Left lung (tissue), 10 donors: ENCODE results near the gene RITA1. TPM values are rescaled to one million over a fixed set of nuclear protein-coding genes. Genes with fewer than 3 reads are reported as not detected.

Experiments used
- ATAC-seq: fragments of 200-7000 bp; cut with Tn5 transposase; one replicate; pipeline ENCODE4 v1.9.1; 2020; ENCODE audit warnings: moderate library complexity
- DNase-seq, 4 donors: peaks; one replicate each; pipeline ENCODE4 v3.0.0-alpha.2; 2013 to 2020
- H3K27ac ChIP-seq, 2 donors: fragments of 200-600 bp; sonication (generic) in 1 of 2; one replicate each; pipeline versions ENCODE4 v1.5.0 to v1.8.0; 2020 to 2021
- H3K27me3 ChIP-seq, 2 donors: fragments of 200-600 bp; sonication (generic) in 1 of 2; one replicate each; pipeline versions ENCODE4 v1.5.0 to v1.8.0; 2020 to 2021
- H3K36me3 ChIP-seq, 2 donors: fragments of 200-600 bp; sonication (generic) in 1 of 2; one replicate each; pipeline versions ENCODE4 v1.5.0 to v1.8.0; 2020 to 2021
- H3K4me1 ChIP-seq, 2 donors: fragments of 200-600 bp; one replicate each; pipeline ENCODE4 v1.8.0; 2021
- H3K4me3 ChIP-seq, 2 donors: fragments of 200-600 bp; sonication (generic) in 1 of 2; one replicate each; pipeline versions ENCODE4 v1.5.0 to v1.8.0; 2020 to 2021; ENCODE audit warnings: mild to moderate bottlenecking in 1 of 2
- H3K9me3 ChIP-seq, 2 donors: fragments of 200-600 bp; sonication (generic) in 1 of 2; one replicate each; pipeline versions ENCODE4 v1.5.0 to v1.8.0; 2020 to 2021
- intact Hi-C, 2 donors: fragments of 100-400 bp; cut with DNase I; formaldehyde crosslinking; loops; one replicate each; pipeline versions ENCODE4 v1.11.2 to v1.14.2; 2022
- polyA plus RNA-seq, 6 donors: library from polyadenylated mRNA; unstranded; fragments of 120-200 nt; gene quantifications; one replicate each; pipeline ENCODE4 v1.2.1, GENCODE V29; 2013; ENCODE audit not compliant: insufficient read length in 6 of 6
- total RNA-seq, 2 donors: library from RNA; stranded (reverse); fragmentation: NEBNext Ultra II Directional; extraction: Animal tissue kit (Norgen Biotek cat#: 25700); gene quantifications; one replicate each; pipeline ENCODE4 v1.2.1, GENCODE V29; 2021
- TF ChIP-seq, protein P1 (sequence below), 2 donors: fragments of 200-600 bp; sonication (generic) in 1 of 2; IDR thresholded peaks; one replicate each; pipeline versions ENCODE4 v1.5.0 to v1.8.0; 2021; ENCODE audit warnings: antibody characterized with exemption in 2 of 2
- donor health status: DM: no; HTN: yes; CAD: no.
- donor health status: DM: no; HTN: no; CAD: no.

Gene RITA1
- total and polyA plus RNA-seq, 8 donors, result 9.1 to 17.3 (median 11.9) TPM

DNA sequence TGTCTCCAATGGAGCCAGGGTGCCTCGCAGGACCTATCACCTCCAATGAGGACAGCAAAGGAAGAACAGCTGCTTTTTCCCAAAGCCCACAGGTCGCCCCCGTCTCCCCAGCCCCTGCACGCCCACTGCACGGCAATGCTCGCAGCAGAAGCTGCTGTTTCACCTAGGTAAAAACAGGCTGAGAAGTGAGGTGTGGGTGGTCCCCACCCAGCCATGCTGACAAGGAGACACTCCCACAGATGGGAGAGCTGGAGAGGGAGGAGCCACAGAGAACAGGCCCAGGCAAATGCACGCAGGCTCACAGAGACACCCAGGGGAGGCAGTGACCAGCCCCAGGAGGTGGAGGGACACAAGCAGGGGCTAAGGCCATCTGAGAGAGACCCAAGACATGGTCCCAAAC lies 25.6 kb upstream of the RITA1 start:
- no peak overlapping the region for H3K27ac ChIP-seq
- no peaks in the 10 kb centered on the region for H3K9me3 ChIP-seq
- peaks cover 7 to 12% of the 10 kb centered on the region in 2 donors for H3K27me3 ChIP-seq
- H3K4me3 ChIP-seq, result no peak overlapping the region
- no peaks in the 10 kb centered on the region for H3K4me1 ChIP-seq
- intact Hi-C loops, result no loop called here
- peaks cover 0 to 79% of the 10 kb centered on the region in 2 donors for H3K36me3 ChIP-seq
- TF ChIP-seq, protein P1, sequence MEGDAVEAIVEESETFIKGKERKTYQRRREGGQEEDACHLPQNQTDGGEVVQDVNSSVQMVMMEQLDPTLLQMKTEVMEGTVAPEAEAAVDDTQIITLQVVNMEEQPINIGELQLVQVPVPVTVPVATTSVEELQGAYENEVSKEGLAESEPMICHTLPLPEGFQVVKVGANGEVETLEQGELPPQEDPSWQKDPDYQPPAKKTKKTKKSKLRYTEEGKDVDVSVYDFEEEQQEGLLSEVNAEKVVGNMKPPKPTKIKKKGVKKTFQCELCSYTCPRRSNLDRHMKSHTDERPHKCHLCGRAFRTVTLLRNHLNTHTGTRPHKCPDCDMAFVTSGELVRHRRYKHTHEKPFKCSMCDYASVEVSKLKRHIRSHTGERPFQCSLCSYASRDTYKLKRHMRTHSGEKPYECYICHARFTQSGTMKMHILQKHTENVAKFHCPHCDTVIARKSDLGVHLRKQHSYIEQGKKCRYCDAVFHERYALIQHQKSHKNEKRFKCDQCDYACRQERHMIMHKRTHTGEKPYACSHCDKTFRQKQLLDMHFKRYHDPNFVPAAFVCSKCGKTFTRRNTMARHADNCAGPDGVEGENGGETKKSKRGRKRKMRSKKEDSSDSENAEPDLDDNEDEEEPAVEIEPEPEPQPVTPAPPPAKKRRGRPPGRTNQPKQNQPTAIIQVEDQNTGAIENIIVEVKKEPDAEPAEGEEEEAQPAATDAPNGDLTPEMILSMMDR (IDR thresholded peaks at IDR 0.05), result no peak
- ATAC-seq (no peak), DNase-seq (no peak)

DNA sequence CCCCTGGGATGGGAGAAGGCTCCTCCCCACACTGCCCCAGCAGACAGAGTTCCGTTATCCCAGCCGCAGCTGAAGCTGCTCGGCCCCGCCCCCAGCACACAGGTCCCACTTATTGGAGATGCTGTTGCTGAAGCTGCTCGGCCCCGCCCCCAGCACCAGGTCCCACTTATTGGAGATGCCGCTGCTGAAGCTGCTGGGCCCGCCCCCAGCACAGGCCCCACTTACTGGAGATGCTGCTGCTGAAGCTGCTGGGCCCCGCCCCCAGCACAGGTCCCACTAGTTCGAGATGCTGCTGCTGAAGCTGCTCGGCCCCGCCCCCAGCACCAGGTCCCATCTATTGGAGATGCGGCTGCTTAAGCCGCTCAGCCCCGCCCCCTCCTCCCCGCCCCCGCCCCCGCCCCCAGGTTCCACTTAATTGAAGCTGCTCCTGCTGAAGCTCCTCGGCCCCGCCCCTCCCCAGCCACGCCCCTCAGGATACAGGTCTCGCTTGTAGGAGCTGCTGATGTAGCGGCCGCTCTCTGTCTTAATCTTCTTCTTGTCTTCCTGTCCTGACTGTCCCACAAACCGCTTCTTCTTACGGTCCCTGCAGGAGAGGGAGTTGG lies 24.0 kb upstream of the RITA1 start:
- no peaks in the 10 kb centered on the region for H3K9me3 ChIP-seq
- TF ChIP-seq, protein P1 (IDR thresholded peaks at IDR 0.05), result no peak
- no peaks in the 10 kb centered on the region for H3K27me3 ChIP-seq
- H3K27ac ChIP-seq, result no peak overlapping the region
- no peak for DNase-seq
- H3K36me3 ChIP-seq, result peaks cover 0 to 95% of the 10 kb centered on the region in 2 donors
- H3K4me1 ChIP-seq, result no peaks in the 10 kb centered on the region
- H3K4me3 ChIP-seq, result no peak overlapping the region
- no peak for ATAC-seq
- intact Hi-C loops, result no loop called here

DNA sequence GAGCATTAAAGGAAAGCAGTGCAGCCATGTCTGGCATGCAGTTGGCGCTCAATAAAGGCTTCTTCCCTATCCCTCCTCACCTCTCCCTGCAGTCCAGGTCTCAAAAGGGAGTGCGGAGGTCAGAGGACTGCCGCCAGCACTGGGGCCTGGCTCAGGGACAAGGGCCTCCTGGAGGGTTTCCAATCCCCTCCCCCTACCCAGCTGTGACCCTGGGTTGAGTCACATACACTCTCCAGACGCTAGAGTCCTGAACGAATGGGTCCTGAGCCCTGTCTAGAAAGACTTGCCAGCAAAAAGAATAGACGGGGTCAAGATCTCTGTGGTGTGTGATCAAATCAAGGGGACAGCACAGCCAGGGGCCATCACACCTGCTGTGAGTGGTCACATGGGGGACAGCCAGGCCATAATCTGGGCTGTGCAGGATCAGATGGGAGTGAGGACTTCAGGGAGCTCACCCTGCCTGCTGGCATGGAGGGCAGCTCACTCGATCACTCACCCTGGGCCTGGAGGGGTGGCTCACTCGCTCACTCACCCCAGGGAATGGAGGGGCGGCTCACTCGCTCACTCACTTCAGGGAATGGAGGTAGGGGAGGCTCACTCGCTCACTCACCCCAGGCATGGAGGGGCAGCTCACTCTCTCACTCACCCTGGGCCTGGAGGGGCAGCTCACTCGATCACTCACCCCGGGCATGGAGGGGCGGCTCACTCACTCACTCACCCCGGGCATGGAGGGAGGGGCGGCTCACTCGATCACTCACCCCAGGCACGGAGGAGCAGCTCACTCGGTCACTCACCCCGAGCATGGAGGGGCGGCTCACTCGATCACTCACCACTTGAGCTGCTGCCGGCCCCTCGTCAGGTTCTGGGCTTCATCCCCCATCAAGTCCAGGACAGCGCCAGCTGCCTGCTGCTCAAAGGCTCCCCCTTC lies 23.2 kb upstream of the RITA1 start:
- DNase-seq (no peak), ATAC-seq (no peak)
- Histone ChIP-seq H3K27me3 (no peaks in the 10 kb centered on the region), H3K36me3 (peaks cover 0 to 100% of the 10 kb centered on the region in 2 donors), H3K9me3 (no peaks in the 10 kb centered on the region), H3K4me3 (no peak overlapping the region), H3K27ac (no peak overlapping the region), H3K4me1 (no peaks in the 10 kb centered on the region)
- TF ChIP-seq, protein P1 (IDR thresholded peaks at IDR 0.05), result no peak
- intact Hi-C loops, result no loop called here

DNA sequence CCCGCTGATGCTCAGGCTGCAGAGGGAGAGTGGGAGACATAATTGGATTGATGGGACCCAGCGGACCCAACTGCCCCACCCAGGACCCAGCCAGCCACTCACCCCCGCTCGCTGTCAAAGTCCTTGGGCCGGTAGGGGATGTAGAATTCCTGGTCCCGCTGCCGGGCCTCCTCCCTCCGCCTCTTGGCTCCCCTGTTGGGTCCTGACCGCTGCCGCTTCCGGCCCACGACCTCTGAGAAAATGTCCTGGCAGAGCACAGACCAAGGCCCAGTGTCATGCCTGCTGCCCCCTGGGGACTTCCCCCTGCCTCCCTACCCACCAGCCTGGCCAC lies 22.5 kb upstream of the RITA1 start:
- no peaks in the 10 kb centered on the region for H3K4me1 ChIP-seq
- TF ChIP-seq, protein P1 (IDR thresholded peaks at IDR 0.05), result no peak
- no peaks in the 10 kb centered on the region for H3K9me3 ChIP-seq
- peaks cover 0 to 100% of the 10 kb centered on the region in 2 donors for H3K36me3 ChIP-seq
- no peak overlapping the region for H3K4me3 ChIP-seq
- no peak for ATAC-seq
- intact Hi-C loops, result no loop called here
- no peaks in the 10 kb centered on the region for H3K27me3 ChIP-seq
- no peak for DNase-seq
- H3K27ac ChIP-seq, result no peak overlapping the region

DNA sequence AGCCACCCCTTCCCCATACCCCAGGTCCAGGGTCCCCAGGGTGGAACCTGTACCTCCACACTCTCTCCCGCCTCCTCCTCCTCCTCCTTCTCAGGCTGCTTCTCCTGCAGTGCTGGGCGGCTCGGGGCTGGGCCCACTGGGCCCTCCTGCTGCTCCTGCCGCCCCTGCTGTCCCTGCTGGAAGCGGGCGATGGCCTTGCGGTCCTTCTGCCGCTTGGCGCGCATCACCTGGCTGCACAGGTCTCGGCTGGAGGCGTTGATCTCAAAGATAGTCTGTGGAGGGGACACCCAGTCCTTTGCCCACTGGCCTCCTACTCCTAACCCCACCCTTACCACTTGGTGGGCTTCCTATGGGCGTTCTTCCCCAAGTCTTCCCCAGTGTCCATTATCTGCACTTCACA lies 21.5 kb upstream of the RITA1 start:
- Histone ChIP-seq H3K36me3 (peaks cover 0 to 100% of the 10 kb centered on the region in 2 donors), H3K4me3 (no peak overlapping the region), H3K27me3 (no peaks in the 10 kb centered on the region), H3K9me3 (no peaks in the 10 kb centered on the region), H3K4me1 (no peaks in the 10 kb centered on the region), H3K27ac (no peak overlapping the region)
- intact Hi-C loops, result no loop called here
- TF ChIP-seq, protein P1 (IDR thresholded peaks at IDR 0.05), result no peak
- ATAC-seq (no peak), DNase-seq (no peak)
